Ishikawa (cell line): ENCODE measurements around the gene AGAP1.

Experiments used
- CEBPB ChIP-seq: IDR thresholded peaks from 2 replicates; pipeline ENCODE4 v1.6.1; 2012
- CREB1 ChIP-seq: IDR thresholded peaks from 2 replicates; pipeline ENCODE4 v1.6.1; 2012; ENCODE audit warnings: low read depth
- EGR1 ChIP-seq: IDR thresholded peaks from 2 replicates; pipeline ENCODE4 v1.6.1; 2012
- EP300 ChIP-seq: IDR thresholded peaks from 2 replicates; pipeline ENCODE4 v1.6.1; 2012; ENCODE audit warnings: borderline replicate concordance
- FOXM1 ChIP-seq: IDR thresholded peaks from 2 replicates; pipeline ENCODE4 v1.6.1; 2012; ENCODE audit warnings: low read depth, borderline replicate concordance
- MAX ChIP-seq: IDR thresholded peaks from 2 replicates; pipeline ENCODE4 v1.6.1; 2012
- NFIC ChIP-seq: IDR thresholded peaks from 2 replicates; pipeline ENCODE4 v1.6.1; 2012
- RAD21 ChIP-seq: IDR thresholded peaks from 2 replicates; pipeline ENCODE4 v1.6.1; 2012; ENCODE audit warnings: low read depth
- TAF1 ChIP-seq: IDR thresholded peaks from 2 replicates; pipeline ENCODE4 v1.6.1; 2012; ENCODE audit warnings: low read depth, mild to moderate bottlenecking
- TCF12 ChIP-seq: IDR thresholded peaks from 2 replicates; pipeline ENCODE4 v1.6.1; 2012; ENCODE audit warnings: low read depth
- TEAD4 ChIP-seq: IDR thresholded peaks from 2 replicates; pipeline ENCODE4 v1.6.1; 2012
- USF1 ChIP-seq: IDR thresholded peaks from 2 replicates; pipeline ENCODE4 v1.6.1; 2012
- YY1 ChIP-seq: IDR thresholded peaks from 2 replicates; pipeline ENCODE4 v1.6.1; 2012; ENCODE audit warnings: low read depth
- ZBTB7A ChIP-seq: IDR thresholded peaks from 2 replicates; pipeline ENCODE4 v1.6.1; 2012; ENCODE audit warnings: low read depth
- TF ChIP-seq, protein P1 (sequence below): IDR thresholded peaks from 2 replicates; pipeline ENCODE4 v1.6.1; 2012; ENCODE audit warnings: low read depth, mild to moderate bottlenecking

The AGAP1 gene

DNA sequence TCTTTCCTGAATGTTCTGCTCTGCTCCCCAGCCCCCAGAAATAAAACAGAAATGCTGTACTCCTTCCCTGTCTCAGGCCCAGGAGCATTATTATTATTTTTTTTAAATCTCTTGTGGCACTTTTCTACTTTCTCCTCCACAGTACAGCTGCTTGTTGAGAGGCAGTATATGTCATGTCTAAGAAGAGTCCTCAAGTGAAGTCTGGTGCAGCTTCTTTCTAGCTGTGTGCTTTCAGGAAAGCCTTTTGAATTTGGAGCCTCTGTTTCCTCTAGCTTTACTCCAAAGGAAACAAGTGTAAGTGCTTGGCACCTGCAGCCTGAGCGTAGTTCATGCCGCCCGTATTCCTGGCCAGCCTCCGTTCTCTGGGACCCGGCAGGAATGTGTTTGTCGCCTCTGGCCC is 22.4 kb downstream of the AGAP1 start:
- TF ChIP-seq RAD21 (no peak), TEAD4 (no peak), ZBTB7A (no peak), FOXM1 (no peak), MAX (no peak), CEBPB (no peak), YY1 (no peak), EP300 (no peak), USF1 (no peak), EGR1 (no peak), NFIC (no peak), TAF1 (no peak), CREB1 (no peak), TCF12 (no peak)
- TF ChIP-seq, protein P1, sequence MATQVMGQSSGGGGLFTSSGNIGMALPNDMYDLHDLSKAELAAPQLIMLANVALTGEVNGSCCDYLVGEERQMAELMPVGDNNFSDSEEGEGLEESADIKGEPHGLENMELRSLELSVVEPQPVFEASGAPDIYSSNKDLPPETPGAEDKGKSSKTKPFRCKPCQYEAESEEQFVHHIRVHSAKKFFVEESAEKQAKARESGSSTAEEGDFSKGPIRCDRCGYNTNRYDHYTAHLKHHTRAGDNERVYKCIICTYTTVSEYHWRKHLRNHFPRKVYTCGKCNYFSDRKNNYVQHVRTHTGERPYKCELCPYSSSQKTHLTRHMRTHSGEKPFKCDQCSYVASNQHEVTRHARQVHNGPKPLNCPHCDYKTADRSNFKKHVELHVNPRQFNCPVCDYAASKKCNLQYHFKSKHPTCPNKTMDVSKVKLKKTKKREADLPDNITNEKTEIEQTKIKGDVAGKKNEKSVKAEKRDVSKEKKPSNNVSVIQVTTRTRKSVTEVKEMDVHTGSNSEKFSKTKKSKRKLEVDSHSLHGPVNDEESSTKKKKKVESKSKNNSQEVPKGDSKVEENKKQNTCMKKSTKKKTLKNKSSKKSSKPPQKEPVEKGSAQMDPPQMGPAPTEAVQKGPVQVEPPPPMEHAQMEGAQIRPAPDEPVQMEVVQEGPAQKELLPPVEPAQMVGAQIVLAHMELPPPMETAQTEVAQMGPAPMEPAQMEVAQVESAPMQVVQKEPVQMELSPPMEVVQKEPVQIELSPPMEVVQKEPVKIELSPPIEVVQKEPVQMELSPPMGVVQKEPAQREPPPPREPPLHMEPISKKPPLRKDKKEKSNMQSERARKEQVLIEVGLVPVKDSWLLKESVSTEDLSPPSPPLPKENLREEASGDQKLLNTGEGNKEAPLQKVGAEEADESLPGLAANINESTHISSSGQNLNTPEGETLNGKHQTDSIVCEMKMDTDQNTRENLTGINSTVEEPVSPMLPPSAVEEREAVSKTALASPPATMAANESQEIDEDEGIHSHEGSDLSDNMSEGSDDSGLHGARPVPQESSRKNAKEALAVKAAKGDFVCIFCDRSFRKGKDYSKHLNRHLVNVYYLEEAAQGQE, result no peak

GRCh38 chr2:235518322-235519090 is 24.7 kb downstream of the AGAP1 start:
- TF ChIP-seq TAF1, result no peak
- peak; percentile 38; the same call in 1 of the 2 replicates for TF ChIP-seq TEAD4
- no peak for TF ChIP-seq FOXM1
- no peak for TF ChIP-seq EGR1
- TF ChIP-seq ZBTB7A, result no peak
- TF ChIP-seq, protein P1, result no peak
- TF ChIP-seq USF1, result no peak
- TF ChIP-seq CREB1, result no peak
- TF ChIP-seq MAX, result no peak
- TF ChIP-seq TCF12, result no peak
- TF ChIP-seq NFIC, result peak; percentile 47; the same call in 1 of the 2 replicates
- TF ChIP-seq CEBPB, result no peak
- no peak for TF ChIP-seq YY1
- TF ChIP-seq EP300, result no peak
- 0 out of 2 replicates have a peak, but pooled peaks have one; percentile 1 for TF ChIP-seq RAD21

DNA sequence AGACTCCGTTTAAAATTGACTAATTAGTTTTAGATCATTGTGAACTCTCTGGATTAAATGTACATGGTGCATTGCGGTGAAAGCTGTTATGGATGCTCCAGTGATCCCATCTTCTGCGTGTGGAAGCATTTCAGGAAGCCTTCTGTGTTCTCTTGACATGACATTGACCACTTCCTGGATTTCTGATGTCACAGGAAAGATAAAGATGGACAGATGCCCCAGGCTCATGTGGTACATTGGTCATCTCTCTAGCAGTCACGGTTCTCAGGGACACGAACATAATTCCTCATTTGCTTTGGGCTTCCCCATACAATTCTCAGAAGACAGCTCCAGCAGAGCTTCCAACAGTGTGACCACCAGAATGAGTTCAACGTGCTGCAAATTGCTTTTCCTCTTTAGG is 26.9 kb downstream of the AGAP1 start:
- TF ChIP-seq USF1 (no peak), TCF12 (no peak), NFIC (no peak), ZBTB7A (no peak), TAF1 (no peak), MAX (no peak), YY1 (no peak), CREB1 (no peak), RAD21 (no peak), EGR1 (no peak), EP300 (no peak), FOXM1 (no peak), TEAD4 (no peak), CEBPB (no peak)
- TF ChIP-seq, protein P1, result no peak
